AG04449 (cell line): ENCODE data around the gene ZDHHC9.

ENCODE experiments used
- CTCF ChIA-PET: fragments of 350-600 bp; formaldehyde crosslinking; extraction: SDS; loops from one replicate; lab custom pipeline; 2021; ENCODE audit warnings: antibody characterized with exemption; lab: Yijun Ruan, JAX
- POLR2A ChIA-PET: fragments of 400-600, 350-600 bp; formaldehyde crosslinking; extraction: SDS; loops from one replicate; lab custom pipeline; 2020; ENCODE audit warnings: antibody characterized with exemption, inconsistent platforms; lab: Yijun Ruan, JAX
- DNase-seq: peaks from one replicate; pipeline ENCODE4 v3.0.0-alpha.2; 2010; ENCODE audit warnings: low read depth, low spot score
- H3K4me3 ChIP-seq: 2 replicates; pipeline ENCODE4 v1.5.1; 2011; ENCODE audit warnings: low read depth, mild to moderate bottlenecking, control low read depth, low read length
- CTCF ChIP-seq: IDR thresholded peaks from one replicate; pipeline ENCODE4 v1.5.1; 2011; ENCODE audit warnings: mild to moderate bottlenecking, moderate library complexity, low read length, control low read depth, inconsistent platforms; ENCODE audit not compliant: insufficient read depth; ENCODE audit errors: missing control alignments

Gene ZDHHC9

GRCh38 chrX:129760981-129761380 lies 82.7 kb downstream of the ZDHHC9 start:
- TF ChIP-seq CTCF = no peak
- POLR2A ChIA-PET = no interaction called here
- CTCF ChIA-PET = no interaction called here
- DNase-seq = no peak
- no peak overlapping the region for H3K4me3 ChIP-seq

GRCh38 chrX:129760155-129760554 lies 83.5 kb downstream of the ZDHHC9 start:
- no peak for DNase-seq
- CTCF ChIA-PET = interaction anchor here (0.6 kb wide), 1 partner anchor 300 kb away, joined by 3 read pairs; no protein-coding TSS in a partner anchor
- POLR2A ChIA-PET = no interaction called here
- no peak overlapping the region for H3K4me3 ChIP-seq
- TF ChIP-seq CTCF = no peak

GRCh38 chrX:129759576-129760061 lies 84.1 kb downstream of the ZDHHC9 start:
- no peak for TF ChIP-seq CTCF
- no peak overlapping the region for H3K4me3 ChIP-seq
- POLR2A ChIA-PET = no interaction called here
- CTCF ChIA-PET = interaction anchor here (0.6 kb wide), 1 partner anchor 301 kb away, joined by 3 read pairs; no protein-coding TSS in a partner anchor
- peak; percentile 47 for DNase-seq

GRCh38 chrX:129755779-129756650 lies 87.7 kb downstream of the ZDHHC9 start:
- no peak for TF ChIP-seq CTCF
- no peak for DNase-seq
- POLR2A ChIA-PET = no interaction called here
- no peak overlapping the region for H3K4me3 ChIP-seq
- CTCF ChIA-PET = interaction anchor here (1.0 kb wide), 1 partner anchor 17 kb away, joined by 3 read pairs; the partner anchor contains the start of gene XPNPEP2

- peak; percentile 6 for TF ChIP-seq CTCF
- CTCF ChIA-PET = interaction anchor here (1.0 to 1.4 kb wide), 3 partner anchors 15 to 33 kb away, joined by 3 to 4 read pairs (median 3); partner anchors contain the start of gene XPNPEP2
- POLR2A ChIA-PET = no interaction called here
- no peak overlapping the region for H3K4me3 ChIP-seq
- no peak for DNase-seq
These were observed 89.3 kb downstream of the ZDHHC9 start for GRCh38 chrX:129754056-129755024.
